RWPE1 (cell line): ENCODE measurements around the gene PCNX2.

ENCODE experiments used
- CTCF ChIA-PET: fragments of 350-600 bp; sonication (Branson Sonifier 250); formaldehyde crosslinking; extraction: SDS; loops from one replicate; lab custom pipeline; 2021; lab: Yijun Ruan, JAX
- POLR2A ChIA-PET: fragments of 400-600 bp; formaldehyde crosslinking; extraction: SDS; loops from one replicate; lab custom pipeline; 2020; ENCODE audit warnings: antibody characterized with exemption; ENCODE audit not compliant: low non-redundant PET; lab: Yijun Ruan, JAX
- DNase-seq: peaks from one replicate; pipeline ENCODE4 v3.0.0; 2012; ENCODE audit warnings: low spot score
- H3K27ac ChIP-seq: fragments of 450-650 bp; 2 replicates; pipeline ENCODE4 v1.5.1; 2017
- CTCF ChIP-seq: fragments of 450-650 bp; conservative IDR thresholded peaks from 2 replicates; pipeline ENCODE4 v1.5.1; 2017; ENCODE audit warnings: low read depth, mild to moderate bottlenecking

PCNX2 gene

DNA sequence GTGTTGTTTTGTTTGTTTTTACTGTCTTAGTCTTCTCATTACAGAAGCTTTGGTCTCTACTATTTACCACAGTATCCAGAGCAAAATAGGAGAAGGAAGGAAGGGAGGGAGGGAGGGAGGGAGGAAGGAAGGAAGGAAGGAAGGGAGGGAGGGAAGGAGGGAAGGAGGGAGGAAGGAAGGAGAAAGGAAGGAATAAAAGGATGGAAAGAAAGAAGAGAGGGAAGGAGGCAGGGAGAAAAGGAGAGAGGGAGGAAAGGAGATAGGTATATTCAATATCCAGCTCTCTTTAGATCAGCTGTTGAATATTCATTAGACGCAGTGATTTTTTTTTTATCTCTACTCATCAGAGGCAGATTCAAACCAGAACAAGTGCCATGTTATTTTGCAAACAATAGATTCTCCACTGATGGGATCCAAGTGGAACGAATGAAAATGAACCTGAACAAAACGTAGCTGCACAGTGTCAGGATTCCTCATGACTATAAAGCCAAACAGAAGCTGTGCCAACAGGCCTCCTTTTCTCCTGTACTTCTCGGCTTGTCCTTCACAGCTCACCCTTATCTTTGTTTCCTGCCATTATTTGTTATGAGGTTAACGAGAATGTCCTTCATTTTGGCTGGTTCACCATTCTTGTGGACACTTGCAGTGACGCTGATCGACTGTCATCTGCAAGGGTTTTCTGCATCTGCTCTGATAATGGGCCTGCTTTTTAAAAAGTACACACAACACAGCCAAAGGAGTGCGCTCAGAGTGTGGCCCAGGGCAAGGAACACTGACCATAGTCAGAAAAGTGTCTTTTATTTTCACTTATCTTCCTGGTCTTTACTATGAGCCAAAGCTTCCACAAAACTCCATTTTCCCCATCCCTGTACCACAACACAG lies 352.9 kb downstream of the PCNX2 start:
- ChIA-PET POLR2A (no interaction called here), CTCF (interaction anchor here (0.6 to 0.7 kb wide), 2 partner anchors 18 to 39 kb away, joined by 3 to 4 read pairs; no protein-coding TSS in a partner anchor)

GRCh38 chr1:232940262-232940661 lies 355.3 kb downstream of the PCNX2 start:
- TF ChIP-seq CTCF = no peak
- no peak for DNase-seq
- CTCF ChIA-PET = no interaction called here
- POLR2A ChIA-PET = no interaction called here
- no peak overlapping the region for H3K27ac ChIP-seq

More for the DNA sequence above, 352.9 kb downstream of the PCNX2 start:
- no peak for DNase-seq
- TF ChIP-seq CTCF = no peak
- H3K27ac ChIP-seq = no peak overlapping the region

- CTCF ChIA-PET = no interaction called here
- no peak for TF ChIP-seq CTCF
- no peak overlapping the region for H3K27ac ChIP-seq
- DNase-seq = no peak
- POLR2A ChIA-PET = no interaction called here
These were observed 355.8 kb downstream of the PCNX2 start for GRCh38 chr1:232939748-232940147.

- POLR2A ChIA-PET = no interaction called here
- H3K27ac ChIP-seq = no peak overlapping the region
- CTCF ChIA-PET = no interaction called here
- TF ChIP-seq CTCF = no peak
- DNase-seq = no peak
These were observed 356.6 kb downstream of the PCNX2 start for GRCh38 chr1:232938926-232939325.

DNA sequence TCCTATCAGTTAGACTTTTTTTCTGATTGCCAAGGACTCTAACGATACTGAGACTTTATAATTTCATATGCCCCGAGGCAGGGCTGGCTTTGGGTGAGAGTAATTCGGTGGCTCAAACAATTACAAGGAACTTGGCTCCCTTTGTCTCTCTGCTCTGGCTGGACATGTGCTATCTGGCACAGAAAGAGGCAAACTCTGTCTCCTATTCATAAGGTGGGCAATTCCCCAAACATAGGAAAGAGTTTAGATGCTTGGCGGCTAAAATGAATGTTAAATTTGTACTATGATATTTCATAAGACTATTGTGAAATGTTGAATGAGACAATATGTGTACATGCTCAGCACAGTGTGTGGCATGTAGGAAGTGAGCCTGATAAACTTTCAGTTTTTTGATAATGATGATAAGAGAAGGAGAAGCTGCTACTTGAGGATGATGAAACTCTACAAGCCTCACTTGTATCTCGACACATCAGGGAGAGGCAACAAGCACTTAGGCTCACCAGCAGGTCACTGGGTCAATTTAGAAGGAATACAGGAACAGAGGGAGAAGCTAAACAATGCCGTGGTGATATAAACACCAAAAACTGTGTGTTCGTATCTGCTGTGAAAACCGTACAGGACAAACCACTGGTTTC lies 357.7 kb downstream of the PCNX2 start:
- TF ChIP-seq CTCF = no peak
- ChIA-PET CTCF (no interaction called here), POLR2A (no interaction called here)
- DNase-seq = no peak
- H3K27ac ChIP-seq = no peak overlapping the region

DNA sequence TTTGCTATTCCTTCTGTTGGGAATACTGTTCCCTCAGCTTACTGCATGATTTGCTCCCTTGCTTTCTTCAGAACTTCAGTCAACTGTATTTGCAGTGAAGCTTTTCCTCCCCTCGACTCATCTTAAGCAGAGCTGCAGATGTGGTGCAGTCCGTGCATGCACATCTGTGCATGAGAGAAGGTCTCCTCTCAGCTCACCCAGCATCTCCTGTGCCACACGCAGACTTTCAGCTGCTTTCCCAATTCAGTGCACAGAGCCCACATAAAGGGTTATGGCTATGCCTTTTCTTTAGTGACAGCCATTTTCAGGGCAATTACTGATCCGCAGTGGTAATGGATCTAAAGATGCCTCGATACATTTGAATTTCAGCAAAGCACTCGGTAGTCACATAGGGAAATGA lies 358.6 kb downstream of the PCNX2 start:
- CTCF ChIA-PET = no interaction called here
- TF ChIP-seq CTCF = no peak
- H3K27ac ChIP-seq = no peak overlapping the region
- DNase-seq = no peak
- POLR2A ChIA-PET = no interaction called here
